SK-N-MC (cell line): ENCODE data around the gene GET4.

Source experiments
- EZH2 ChIP-seq: fragments of 200-600 bp; sonication (generic); IDR thresholded peaks from one replicate; pipeline ENCODE4 v1.6.1; 2017; ENCODE audit warnings: antibody characterized with exemption
- FOXP2 ChIP-seq: optimal IDR thresholded peaks from 2 replicates; pipeline ENCODE3; 2011; ENCODE audit warnings: mild to moderate bottlenecking, moderate library complexity; ENCODE audit not compliant: insufficient read depth; ENCODE audit errors: extremely low read length, control extremely low read depth

- TF ChIP-seq EZH2 (no peak), FOXP2 (no peak)
Measured at GRCh38 chr7:868189-868486, 8.2 kb upstream of the GET4 start.
